ENCODE results near the gene APLNR.
A peak's percentile ranks its signal among the peaks of the same experiment; 100 is the strongest.

Gene APLNR

DNA sequence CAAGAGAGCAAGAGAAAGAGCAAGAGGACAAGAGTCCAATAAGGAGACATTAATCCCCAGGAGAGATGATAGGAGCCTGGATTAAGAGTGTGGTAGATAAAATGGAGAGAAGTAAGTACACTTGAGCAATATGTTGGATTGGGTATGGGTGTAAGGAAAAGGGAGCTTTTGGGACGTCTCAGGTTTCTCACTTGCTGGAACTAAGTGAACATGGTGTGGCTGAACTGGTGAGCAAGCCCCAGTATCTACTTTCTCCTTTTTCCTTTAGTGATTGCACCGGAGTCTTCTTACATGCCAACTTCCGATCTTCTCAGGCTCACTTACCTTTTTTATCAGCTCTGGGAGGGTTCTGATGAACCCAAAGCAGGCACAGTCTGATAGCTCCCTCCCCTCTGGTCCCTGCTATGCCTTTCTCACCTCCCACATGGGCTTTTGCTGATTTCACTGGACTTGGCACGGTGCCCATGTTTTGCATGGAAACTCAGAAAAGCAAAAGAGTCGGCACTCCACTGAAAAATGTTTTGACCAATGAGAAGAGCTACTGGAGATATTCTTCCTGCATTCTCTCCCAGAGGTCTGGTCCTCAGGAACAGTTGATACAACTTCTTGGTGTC is 14.5 kb upstream of the APLNR start:
- no peak for DNase-seq (ENCODE audit: low spot score)

DNA sequence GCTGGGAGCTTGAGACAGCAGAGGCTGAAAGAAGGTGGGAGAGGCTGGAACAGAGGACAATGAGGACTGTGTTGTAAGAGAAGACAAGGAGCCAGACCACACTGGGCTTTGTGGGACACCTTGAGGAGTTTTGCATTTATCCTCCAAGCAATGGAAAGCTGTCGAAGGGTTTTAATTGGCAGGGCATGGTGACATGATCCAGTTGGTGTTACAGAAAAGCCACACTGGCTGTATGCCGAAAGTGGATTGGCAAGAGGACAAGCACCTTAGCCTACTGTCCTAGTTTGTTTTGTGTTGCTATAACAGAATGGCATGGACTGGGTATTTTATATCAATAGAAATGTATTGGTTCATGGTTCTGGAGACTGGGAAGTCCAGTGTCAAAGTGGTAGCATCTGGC is 14.0 kb upstream of the APLNR start:
- DNase-seq (ENCODE audit: low spot score): no peak

DNA sequence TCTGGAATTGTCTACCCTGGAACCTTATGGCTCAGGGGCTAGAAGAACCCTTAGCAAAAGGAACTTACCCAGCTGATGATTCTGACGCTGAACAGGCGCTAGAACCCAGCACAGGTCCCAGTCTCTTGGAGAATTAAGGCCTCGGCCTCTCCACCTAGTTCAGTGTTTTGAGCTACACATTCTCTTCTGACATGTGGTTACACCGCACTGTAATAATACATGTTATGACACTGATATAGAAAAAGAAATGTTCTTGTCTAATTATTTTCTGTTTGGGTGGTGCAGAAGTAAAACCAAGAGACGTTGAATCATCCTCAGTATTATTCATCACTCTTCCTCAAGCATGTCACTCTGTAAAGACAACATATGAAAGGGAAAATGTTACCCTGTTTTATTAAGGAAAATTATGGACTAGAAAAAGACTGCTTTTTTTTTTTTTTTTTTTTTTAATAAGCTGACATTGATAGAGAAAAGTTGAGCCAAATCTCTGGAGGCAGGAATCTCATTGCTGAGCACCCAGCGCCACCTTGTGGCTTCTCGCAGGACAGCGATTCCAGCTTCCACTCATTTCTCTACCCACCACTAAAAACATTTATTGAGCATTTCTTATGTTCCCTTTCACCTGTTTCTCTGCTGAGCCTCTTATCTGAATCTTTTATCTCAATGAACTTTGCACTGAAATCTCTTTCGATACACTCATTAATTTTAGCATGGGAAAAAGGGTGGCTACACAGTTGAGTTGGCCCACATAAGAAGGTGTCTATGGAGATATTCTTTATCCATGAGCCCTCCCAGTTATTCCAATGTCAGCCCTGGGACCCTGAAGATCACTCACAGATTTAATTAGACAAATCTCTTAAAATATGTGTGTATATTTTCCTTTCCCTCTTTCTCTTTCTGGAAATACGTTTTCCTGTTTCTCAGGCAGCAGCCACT is 12.6 kb upstream of the APLNR start:
- peak; percentile 63 for DNase-seq (ENCODE audit: low spot score)

DNA sequence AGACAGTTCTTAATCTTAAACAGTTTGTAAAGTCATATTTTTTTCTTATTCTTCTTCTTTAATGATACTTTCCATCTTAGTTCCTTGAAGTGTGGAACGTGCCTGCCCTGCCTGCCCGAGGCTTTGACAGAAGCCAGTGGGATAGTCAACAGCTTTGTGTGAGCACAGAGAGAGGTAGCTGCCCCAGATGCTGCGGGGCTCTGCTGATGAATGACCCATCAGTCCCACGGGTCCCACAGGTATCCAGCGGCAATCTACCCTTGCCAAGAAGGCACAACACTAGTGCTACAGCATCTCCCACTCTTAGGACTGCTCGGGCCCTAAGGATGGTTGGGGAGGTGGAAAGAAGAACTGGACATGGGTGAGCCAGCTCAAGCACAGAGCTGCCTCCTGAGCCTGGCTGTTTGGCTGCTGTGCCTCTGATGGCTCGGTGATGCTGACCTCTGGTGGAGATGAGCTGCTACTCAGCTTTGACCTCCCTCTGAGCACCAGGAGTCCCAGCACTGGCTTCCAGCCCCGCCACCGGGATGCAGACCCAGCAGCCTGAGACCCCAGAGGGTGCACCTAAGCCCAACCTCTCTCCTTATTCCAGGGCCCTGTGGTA is 11.8 kb upstream of the APLNR start:
- peak; percentile 81 for DNase-seq (ENCODE audit: low spot score)

DNA sequence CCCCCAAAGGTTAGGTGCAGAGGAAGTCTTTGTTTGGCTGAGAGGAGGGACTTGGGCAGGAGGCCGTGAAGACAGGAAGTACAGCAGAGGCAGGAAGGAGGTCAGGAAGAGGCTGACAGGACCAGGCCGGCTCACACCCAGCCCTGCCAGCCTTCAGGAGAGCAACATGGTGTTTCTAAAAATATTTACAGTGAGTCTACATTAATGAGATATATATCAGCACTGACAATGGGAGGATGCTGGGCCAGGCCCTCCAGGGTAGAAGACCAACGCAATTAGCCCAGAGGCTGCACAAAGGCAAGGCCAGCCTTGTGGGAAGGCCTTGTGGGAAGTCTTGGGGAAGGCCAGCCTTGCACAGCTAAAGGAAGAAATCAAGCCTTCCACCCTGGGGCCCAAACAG is 7.9 kb upstream of the APLNR start:
- no peak for DNase-seq (ENCODE audit: low spot score)

DNA sequence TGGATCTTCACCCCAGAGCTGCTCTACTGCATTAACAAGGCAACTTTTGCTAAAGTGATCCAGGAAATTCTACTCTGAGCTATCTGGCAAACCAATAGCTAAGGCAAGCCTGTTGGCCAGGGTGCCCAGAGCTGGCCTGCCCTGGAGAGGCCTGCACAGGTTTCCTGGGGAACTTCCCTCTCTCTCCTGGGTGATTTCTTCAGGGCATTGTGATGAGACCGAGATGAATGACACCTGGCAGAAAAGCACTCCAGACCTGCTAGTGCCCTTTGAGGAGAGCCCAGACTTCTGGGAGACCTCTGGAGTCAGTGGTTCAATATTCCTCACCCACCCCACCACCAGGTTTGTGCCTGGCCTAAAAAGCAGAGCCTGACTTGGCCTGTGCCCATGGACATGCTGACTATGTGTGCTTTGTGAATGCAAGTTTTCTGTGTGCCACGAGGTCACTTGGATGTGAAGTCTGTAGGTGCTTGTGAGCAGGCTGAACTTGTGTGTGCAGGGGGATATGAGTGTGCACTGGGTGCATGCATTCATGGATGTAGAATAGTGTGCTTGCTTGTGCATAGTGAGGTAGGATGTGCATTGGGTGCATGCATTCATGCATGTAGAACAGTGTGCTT is 4.4 kb upstream of the APLNR start:
- no peak for DNase-seq (ENCODE audit: low spot score)

DNA sequence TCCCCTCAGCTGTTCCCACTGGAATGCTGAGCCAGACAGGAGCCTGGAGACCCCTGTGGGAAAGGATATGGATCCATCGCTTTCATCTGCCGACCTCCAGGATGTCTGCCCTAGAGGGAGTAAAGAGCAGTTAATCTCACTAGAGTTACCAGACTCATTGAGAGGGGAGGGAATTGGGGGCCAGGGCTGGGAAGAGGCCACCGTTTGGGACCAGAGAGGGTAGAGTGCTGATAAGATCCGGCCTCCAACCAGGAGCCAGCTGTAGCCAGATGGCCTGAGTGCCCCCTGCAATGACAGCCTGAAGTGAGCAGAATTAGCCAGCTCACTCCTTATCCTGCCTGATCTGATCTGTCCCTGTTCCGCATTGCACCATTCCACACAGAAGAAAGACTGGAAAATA is 3.7 kb upstream of the APLNR start:
- no peak for DNase-seq (ENCODE audit: low spot score)

DNA sequence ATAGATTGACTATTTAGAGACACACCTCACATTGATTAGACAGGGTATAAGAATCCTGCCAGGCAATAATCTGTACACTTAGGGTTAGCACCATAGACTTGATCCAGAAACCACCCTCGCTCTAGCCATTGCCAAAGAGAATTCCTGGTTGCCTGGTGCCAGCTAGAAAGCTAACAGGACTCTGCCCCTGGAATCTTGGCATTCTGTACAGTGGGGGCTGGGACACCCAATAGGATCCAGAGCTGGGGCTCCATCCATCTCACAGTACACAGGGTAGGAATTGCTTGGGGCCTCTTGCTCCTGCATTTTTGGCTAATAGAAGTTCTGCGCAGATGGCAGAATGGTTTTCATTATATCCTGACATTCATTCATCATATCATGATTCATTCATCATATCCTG is 3.0 kb upstream of the APLNR start:
- no peak for DNase-seq (ENCODE audit: low spot score)

DNA sequence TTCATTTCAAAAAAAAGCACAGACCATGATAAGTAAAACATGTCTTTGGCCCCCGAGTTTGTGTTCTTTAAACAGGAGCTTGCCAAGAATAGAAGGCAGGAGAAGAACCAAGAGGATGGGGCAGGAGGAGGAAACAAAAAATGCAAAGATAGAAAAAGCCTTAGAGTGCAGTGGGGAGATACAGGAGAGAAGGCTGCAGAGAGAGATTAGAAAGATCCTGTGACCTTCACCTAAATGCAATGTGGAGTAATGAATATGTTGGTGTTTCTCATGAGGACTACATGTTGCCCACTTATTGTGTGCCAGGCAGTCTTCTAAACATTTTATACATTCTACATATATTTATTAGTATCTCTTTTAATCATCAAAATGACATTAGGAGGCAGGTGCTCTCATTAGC is 2.3 kb upstream of the APLNR start:
- DNase-seq (ENCODE audit: low spot score): no peak

DNA sequence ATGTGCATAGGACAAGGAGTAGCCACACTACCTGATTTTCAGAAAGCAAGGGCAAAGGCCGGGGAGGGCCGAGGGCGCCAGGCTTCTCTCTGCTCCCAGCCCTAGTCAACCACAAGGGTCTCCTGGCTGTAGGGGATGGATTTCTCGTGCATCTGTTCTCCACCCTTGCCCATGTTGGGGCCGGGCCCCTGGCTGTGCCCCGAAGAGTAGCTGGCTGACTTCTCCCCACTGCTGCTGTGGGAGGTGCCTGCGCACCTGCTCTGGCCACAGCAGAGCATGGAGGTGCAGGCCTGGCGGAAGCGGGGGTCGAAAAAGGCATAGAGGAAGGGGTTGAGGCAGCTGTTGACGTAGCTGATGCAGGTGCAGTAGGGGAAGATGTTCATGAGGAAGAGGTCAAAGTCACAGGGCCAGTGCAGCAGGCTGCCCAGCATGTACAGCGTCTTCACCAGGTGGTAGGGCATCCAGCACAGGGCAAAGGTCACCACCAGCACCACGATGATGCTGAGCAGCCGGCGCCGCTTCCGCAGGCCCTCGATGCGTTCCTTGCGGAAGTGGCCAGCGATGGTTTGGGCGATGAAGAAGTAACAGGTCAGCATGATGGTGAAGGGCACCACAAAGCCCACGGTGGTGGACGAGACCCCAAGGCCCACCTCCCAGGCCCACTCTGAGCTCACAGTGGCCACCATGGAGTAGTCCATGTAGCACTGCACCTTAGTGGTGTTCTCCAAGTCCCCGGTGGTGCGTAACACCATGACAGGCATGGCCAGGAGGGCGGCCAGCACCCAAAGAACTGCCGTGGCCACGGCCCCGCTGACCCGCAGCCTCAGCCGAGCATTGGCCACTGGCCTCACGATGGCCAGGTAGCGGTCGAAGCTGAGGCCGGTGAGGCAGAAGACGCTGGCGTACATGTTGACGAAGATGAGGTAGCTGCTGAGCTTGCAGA is 1.0 kb downstream of the APLNR start:
- DNase-seq (ENCODE audit: low spot score): no peak

DNA sequence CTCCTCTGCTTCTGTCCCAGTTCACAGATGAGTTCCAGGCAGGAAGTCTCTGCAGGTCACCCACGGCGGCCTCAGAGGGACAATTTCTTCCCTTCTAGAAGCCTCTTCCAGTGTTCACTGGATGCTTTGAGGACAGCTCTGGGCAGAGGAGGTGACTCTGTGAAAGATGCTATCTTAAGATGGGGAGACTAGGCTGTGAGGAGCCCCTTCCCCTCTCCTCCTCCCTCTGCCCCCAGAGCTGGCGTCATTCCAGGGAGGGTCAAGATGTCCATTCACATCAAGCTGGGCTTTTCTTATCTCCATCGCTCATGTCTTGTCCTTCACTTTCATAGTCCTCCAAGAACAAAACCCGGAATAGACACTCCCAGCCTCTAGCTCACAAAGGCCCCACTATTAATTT is 3.3 kb downstream of the APLNR start:
- no peak for DNase-seq (ENCODE audit: low spot score)

DNA sequence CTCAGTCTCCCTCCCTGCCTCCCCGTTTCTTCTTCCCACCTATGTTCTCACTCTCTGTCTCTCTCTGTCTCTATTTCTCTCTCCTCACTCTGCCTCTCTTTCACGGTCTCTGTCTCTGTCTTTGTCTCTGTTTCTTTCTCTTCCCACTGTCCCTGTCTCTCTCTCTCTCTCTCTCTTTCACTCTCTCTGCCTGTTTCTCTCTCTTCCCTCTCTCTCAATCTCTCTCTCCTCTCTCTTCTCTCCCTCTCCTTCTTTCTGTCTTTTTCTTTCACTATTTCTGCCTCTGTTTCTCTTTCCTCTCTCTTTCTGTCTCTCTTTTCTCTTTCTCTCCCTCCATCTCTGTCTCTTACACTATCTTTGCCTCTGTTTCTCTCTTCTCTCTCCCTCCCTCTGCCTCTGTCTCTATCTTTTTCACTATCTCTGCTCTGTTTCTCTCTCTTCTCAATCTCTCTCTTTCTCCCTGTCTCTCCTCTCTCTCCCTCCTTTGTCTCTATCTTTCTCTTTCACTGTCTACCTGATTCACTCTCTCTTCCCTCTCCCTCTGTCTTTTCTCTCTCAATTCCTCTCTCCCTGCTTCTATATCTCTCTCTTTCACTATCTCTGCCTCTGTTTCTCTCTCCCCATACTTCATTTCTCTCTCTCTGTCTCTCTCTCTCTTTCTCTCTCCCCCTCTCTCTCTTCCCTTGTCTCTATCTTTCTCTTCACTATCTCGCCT is 5.4 kb downstream of the APLNR start:
- DNase-seq (ENCODE audit: low spot score): no peak

DNA sequence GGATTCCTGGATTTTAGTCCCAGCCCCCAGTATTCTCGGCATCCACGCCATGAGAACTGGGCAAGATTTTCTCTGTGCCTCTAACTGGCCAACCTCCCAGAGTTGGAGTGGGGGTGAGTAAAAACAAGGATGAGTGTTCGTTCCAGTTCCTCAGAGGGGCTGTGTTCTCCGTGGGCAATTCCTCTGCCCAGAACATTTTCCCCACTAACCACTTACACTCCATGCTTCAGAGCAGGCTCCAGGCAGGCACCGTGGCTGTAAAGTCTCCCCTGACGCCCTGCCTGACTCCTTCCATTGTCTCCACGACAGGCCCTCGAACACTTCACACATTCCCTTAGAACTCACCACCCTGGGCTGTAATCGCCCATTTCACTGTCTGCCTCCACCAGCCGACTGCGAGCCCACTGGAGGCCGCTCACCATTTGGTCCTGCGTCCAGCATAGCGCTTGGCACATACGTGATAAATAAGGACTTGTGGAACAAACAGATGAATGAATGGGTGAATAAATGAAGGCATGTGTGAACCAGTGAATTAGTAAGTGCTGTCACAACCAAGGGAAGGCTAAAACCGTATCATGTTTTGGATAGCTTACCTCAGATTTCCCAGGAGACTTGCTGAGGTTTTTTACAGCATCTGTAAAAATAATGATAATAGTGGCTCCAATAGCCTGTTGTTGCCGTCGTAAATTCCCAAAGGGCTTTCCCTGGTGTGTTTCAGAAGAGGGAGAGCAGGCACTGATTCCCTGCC is 6.1 kb downstream of the APLNR start:
- no peak for DNase-seq (ENCODE audit: low spot score)

DNA sequence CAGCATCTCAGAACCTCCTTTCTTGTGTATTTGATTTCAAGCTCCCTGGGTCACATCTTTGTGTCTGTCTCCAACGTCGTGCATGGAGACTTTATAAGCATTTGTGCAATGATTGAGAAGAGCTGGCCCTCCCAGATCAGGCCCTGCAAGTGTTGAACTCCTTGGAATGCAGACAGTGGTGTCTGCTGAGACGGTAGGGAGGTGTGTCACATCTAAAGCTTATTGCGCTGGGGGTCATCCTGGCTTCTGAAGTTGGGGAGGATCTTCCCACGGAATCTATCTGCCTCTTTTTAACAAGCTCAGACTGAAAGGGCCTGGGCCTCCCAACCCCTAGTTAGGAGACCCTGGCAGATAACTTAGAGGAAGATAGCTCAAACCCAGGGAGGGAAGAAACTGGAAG is 6.7 kb downstream of the APLNR start:
- DNase-seq (ENCODE audit: low spot score): no peak

DNA sequence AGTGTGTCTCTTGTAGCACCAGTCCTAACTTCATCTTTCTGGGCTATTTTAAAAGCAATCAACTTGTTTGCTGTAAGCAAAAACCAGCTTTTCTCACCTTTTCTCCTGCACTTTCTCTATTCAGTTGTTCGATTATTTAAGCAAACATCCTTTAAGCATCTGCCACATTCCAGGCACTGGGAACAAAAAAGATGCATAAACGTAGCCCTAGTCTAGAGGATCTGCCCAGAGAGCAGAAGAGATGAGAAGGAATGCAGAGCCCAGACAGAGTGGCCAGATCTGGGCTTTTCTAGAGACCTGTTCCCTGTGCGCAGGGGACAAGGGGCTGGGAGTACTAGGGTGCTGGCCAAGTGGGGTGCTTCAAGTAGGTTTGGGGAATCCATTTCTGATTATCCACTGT is 8.4 kb downstream of the APLNR start:
- no peak for DNase-seq (ENCODE audit: low spot score)

DNA sequence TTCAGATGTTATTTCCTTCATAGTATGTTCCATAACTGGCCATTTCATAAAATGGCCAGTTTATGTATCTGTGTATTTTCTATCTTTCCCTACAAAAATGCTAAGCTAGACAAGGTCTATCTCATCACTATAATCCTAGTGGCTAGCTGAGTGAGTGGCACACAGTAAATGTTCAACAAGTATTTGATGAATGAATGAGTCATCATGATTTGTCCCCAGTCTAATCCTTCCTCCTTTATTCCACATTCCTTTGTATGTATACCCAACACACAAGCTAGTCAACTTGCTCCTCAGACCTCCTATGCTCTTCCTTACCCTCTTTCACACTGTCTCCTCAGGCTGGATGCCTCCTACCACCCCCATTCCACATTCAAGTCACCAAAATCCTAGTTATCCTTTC is 12.5 kb downstream of the APLNR start:
- no peak for DNase-seq (ENCODE audit: low spot score)

DNA sequence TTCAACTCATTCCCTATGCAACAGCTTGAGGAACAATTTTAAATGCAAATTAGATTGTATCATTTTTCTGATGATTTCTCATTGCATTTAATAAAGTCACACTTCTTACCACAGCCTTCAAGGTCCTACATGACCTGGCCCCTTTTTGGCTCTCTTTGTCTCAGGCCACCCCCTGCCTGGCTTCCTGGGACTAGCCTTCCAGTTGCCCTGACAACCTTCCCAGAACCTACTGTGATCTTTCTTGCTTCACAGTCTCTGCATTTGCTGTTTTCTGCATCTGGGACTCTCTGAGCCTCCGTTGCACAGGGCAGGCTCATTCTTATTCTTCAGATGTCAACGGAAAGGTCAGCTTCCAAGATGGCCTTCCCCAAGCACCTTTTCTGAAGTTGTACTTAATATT is 12.9 kb downstream of the APLNR start:
- DNase-seq (ENCODE audit: low spot score): no peak

DNA sequence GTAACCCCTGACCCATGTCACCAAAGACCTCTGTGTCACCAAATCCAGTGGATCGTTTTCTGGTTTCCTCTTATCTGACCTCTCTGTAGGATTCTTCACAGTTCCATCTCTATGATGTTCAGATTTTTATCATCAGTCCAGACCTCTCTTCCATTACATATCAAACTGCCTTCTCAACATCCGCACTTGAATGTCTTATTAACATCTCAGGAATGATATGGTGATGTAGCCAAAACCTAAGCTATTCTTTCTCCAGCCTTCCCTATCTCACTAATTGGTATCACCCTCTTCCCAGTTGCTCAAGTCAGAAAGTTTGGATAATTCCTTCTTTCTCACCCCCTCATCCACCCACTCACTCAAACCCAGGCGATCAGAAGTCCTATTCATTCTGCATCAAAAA is 13.4 kb downstream of the APLNR start:
- DNase-seq (ENCODE audit: low spot score): no peak

DNA sequence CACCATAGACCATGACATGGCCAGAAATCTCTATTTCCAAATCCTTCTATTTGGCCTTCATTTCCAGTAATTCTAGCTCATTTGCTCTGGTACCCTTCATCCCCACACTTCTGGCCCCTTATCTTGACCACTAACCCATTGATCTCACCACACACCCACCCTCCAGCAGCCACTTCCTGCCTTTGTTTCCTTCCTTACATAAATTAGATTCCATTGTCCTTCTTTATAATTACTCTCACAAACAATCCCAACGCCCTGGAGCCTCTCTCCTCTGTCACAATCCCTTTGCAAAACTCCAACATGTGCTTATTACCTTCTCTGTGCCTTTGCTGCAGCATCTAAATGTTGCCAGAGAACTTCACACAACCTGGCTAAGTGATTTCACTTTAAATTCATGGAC is 14.8 kb downstream of the APLNR start:
- no peak for DNase-seq (ENCODE audit: low spot score)

DNA sequence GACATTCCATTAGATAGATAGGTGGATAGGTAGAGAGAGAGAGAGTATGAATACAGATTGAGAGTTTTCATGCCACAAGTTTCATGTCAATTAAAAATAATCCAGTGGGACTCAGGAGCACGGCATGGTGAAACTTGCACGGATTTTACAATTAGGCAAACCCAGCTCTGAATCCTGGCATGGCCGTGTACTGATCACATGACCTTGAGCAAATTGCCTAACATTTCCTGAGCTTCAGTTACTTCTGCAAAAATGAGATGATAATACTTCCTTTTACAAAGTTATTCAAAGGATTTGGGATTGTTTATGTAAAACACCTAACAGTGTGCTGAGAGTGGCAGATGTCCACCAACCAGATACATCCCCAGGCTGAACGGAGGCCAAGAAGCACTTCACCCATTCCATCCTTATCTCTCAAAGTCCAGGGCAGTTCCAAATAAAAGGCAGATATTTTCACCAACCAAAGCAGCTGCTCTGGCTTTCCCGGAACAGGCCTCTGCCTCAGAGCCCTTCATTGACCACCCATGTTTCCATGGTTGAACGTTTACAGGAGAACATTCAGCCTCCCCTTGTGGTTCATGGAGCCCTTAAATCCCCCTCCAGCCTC is 17.9 kb downstream of the APLNR start:
- DNase-seq (ENCODE audit: low spot score): no peak
